Endothelial cell of umbilical vein (primary cell): ENCODE results near the gene LYZL4. TPM values are rescaled to one million over a fixed set of nuclear protein-coding genes. Genes with fewer than 3 reads are reported as not detected.

Experiments used
- BruUV-seq: library from RNA; stranded (reverse); fragments of 400-500 nt; replicated peaks from 2 replicates; lab custom pipeline; 2021; lab: Mats Ljungman, UMichigan
- CTCF ChIA-PET: fragments of 300-600, 350-600 bp; sonication (Branson Sonifier 250); formaldehyde crosslinking; loops from one replicate; lab custom pipeline; 2021; ENCODE audit warnings: antibody characterized with exemption, inconsistent platforms; lab: Charles Lee
- POLR2A ChIA-PET: fragments of 300-600, 350-600 bp; sonication (Branson Sonifier 250); formaldehyde crosslinking; loops from one replicate; lab custom pipeline; 2021; ENCODE audit warnings: antibody characterized with exemption, inconsistent platforms; lab: Charles Lee
- DNase-seq: peaks from one replicate; pipeline ENCODE4 v3.0.0-alpha.2; 2011; ENCODE audit warnings: low read depth, low spot score
- FAIRE-seq: peaks from 2 replicates; lab custom pipeline; 2011; peaks lifted over from hg19 to GRCh38; lab: Jason Lieb, UNC
- H2AFZ ChIP-seq: 2 replicates; pipeline ENCODE4 v1.6.0; 2012; ENCODE audit warnings: low read depth, low read length, control low read depth, inconsistent platforms
- H3K27ac ChIP-seq: 2 replicates; pipeline ENCODE4 v1.5.1; 2011; ENCODE audit warnings: low read depth, mild to moderate bottlenecking, control low read depth, low read length, moderate library complexity; ENCODE audit not compliant: insufficient read depth
- H3K27me3 ChIP-seq, 2 experiments: 2 replicates each; pipeline versions ENCODE4 v1.6.0 to v1.6.1; 2011; ENCODE audit warnings: low read length in 2 of 2, mixed read lengths in 1 of 2; ENCODE audit not compliant: control insufficient read depth in 2 of 2, insufficient read depth in 2 of 2
- H3K36me3 ChIP-seq, 2 experiments: 2 replicates in 1 of 2; 3 replicates in 1 of 2; pipeline ENCODE4 v1.5.1; 2011; ENCODE audit warnings: low read length in 2 of 2, mild to moderate bottlenecking in 1 of 2, moderate library complexity in 1 of 2; ENCODE audit not compliant: control insufficient read depth in 2 of 2, insufficient read depth in 2 of 2; ENCODE audit errors: extremely low read depth in 1 of 2
- H3K4me1 ChIP-seq: 3 replicates; pipeline ENCODE4 v1.5.1; 2011; ENCODE audit warnings: mild to moderate bottlenecking, low read length; ENCODE audit not compliant: control insufficient read depth, insufficient read depth; ENCODE audit errors: extremely low read depth
- H3K4me2 ChIP-seq: 2 replicates; pipeline ENCODE4 v1.6.1; 2011; ENCODE audit warnings: low read length, control low read depth, mixed read lengths; ENCODE audit not compliant: insufficient read depth
- H3K4me3 ChIP-seq, 3 experiments: fragments of 200-600 bp in 1 of 3; sonication (generic), shearing (Covaris generic) in 1 of 3; replicated peaks in 1 of 3; 2 replicates each; pipeline ENCODE4 v1.5.1; 2011 to 2016; ENCODE audit warnings: control low read depth in 3 of 3, low read length in 3 of 3, mild to moderate bottlenecking in 2 of 3, inconsistent platforms in 1 of 3, low read depth in 1 of 3, moderate library complexity in 1 of 3; ENCODE audit not compliant: insufficient read depth in 1 of 3
- H3K79me2 ChIP-seq: 2 replicates; pipeline ENCODE4 v1.6.0; 2012; ENCODE audit warnings: low read length, inconsistent platforms; ENCODE audit not compliant: control insufficient read depth, insufficient read depth
- H3K9ac ChIP-seq: replicated peaks from 2 replicates; pipeline ENCODE3; 2011; ENCODE audit warnings: low read length, control low read depth; ENCODE audit not compliant: insufficient read depth; ENCODE audit errors: extremely low read depth
- H3K9me1 ChIP-seq: replicated peaks from 3 replicates; pipeline ENCODE4 v1.6.0; 2011; ENCODE audit warnings: mild to moderate bottlenecking, low read length; ENCODE audit not compliant: control insufficient read depth, insufficient read depth; ENCODE audit errors: extremely low read depth
- H3K9me3 ChIP-seq: replicated peaks from 2 replicates; pipeline ENCODE4 v1.5.1; 2012; ENCODE audit warnings: low read length, inconsistent platforms; ENCODE audit not compliant: control insufficient read depth, insufficient read depth
- H4K20me1 ChIP-seq: replicated peaks from 2 replicates; pipeline ENCODE3; 2011; ENCODE audit warnings: mild to moderate bottlenecking, low read length; ENCODE audit not compliant: control insufficient read depth, insufficient read depth; ENCODE audit errors: extremely low read depth
- GATA2 ChIP-seq: IDR thresholded peaks from 2 replicates; pipeline ENCODE4 v1.7.0; 2011; ENCODE audit warnings: low read depth, mild to moderate bottlenecking, moderate library complexity, mixed read lengths, low read length; ENCODE audit not compliant: insufficient read length, insufficient read depth
- JUN ChIP-seq: IDR thresholded peaks from 2 replicates; pipeline ENCODE4 v1.6.1; 2011; ENCODE audit warnings: borderline replicate concordance, low read depth; ENCODE audit not compliant: insufficient read length, insufficient read depth
- POLR2AphosphoS5 ChIP-seq: IDR thresholded peaks from 2 replicates; pipeline ENCODE4 v1.6.1; 2012; ENCODE audit warnings: low read depth, mild to moderate bottlenecking, control low read depth, low read length, moderate library complexity; ENCODE audit not compliant: insufficient read depth
- dilution Hi-C: fragments of 300-500 bp; cut with MboI; formaldehyde crosslinking; loops from one replicate; pipeline ENCODE4 v1.15.0; 2019; ENCODE audit warnings: low sequenced_read_pairs; ENCODE audit not compliant: extremely low pct_ligation_motif_present
- intact Hi-C: fragments of 100-400 bp; cut with micrococcal nuclease; formaldehyde crosslinking; loops from one replicate; pipeline ENCODE4 v1.10.0; 2022
- polyA plus RNA-seq, 4 experiments: library from polyadenylated mRNA; depleted of rRNA in 3 of 4; stranded (reverse) in 3 of 4; unstranded in 1 of 4; fragments of >200 nt; gene quantifications; 2 replicates each; pipeline versions ENCODE4 v1.2.1 to v1.2.3, GENCODE V29; 2011 to 2012; ENCODE audit warnings: missing spikeins in 1 of 4
- total RNA-seq: library from RNA; stranded (reverse); gene quantifications from 2 replicates; pipeline ENCODE4 v1.2.3, GENCODE V29; 2021
- TF ChIP-seq, protein P1 (sequence below), 2 donors: IDR thresholded peaks; 1 replicate in 1 of 2; 2 replicates in 1 of 2; pipeline ENCODE4 v1.5.1; 2011; ENCODE audit warnings: low read length in 2 of 2, mild to moderate bottlenecking in 2 of 2, moderate library complexity in 2 of 2, control low read depth in 1 of 2, inconsistent platforms in 1 of 2, low read depth in 1 of 2; ENCODE audit not compliant: insufficient read depth in 1 of 2; ENCODE audit errors: extremely low read depth in 1 of 2

Gene LYZL4
- total and polyA plus RNA-seq, 2 donors (not counting 3 experiments of a cell fraction or from before 2014, with no cell fraction given): 0.41 TPM; not detected in 1

DNA sequence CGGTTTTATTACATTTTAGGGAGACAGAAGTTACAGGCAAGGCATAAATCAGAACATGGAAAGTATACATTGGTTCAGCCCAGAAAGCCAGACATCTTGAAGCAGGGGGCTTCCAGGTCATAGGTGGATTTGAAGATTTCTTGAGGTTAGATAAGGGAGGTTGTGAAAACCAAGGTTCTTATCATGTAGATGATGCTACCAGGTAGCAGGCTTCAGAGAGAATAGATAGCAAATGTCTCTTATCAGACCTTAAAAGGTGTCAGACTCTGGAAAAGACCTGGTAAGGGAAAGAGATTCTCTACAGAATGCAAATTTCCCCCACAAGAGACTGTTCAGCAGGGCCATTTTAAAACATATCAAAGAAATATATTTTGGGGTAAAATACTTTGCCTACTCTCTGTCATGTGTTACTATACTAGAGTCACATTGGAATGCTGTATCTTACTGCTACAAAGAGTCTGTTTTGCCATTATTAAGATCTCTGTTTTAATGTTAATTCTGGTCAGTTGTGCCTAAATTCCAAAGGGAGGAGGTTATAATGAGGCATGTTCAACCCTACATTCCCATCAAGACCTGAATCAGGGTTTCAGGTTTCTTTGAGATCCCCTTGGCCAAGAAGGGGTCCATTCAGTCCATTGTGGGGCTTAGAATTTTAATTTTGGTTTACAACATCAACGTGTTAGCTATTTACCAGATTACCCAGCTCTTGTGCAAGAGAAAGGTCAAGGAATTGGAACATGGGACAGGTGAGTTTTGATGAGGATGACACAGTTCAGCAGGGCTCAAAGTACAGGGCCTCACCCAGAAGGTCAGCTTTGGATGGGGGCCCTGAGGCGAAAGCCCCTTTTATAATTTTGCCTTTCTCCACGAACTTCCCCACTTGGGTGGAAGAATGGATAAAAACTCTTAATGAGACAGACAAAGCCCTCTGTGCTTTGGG lies 36.0 kb upstream of the LYZL4 start:
- no peak overlapping the region for H3K9ac ChIP-seq
- BruUV-seq: no TSS peak
- H3K27me3 ChIP-seq: no peaks in the 10 kb centered on the region
- peaks cover 4% of the 10 kb centered on the region for H3K4me1 ChIP-seq
- no peaks in the 10 kb centered on the region for H3K9me1 ChIP-seq
- H3K9me3 ChIP-seq: no peaks in the 10 kb centered on the region
- no peak overlapping the region for H3K4me2 ChIP-seq
- no peak overlapping the region for H2AFZ ChIP-seq
- intact Hi-C loops: no loop called here
- CTCF ChIA-PET: interaction anchor here (2.7 to 3.4 kb wide), 2 partner anchors 199 to 217 kb away, joined by 16 to 17 read pairs; no protein-coding TSS in a partner anchor
- no peak for FAIRE-seq
- H3K27ac ChIP-seq: no peak overlapping the region
- dilution Hi-C loops: no loop called here
- no peaks in the 10 kb centered on the region for H3K79me2 ChIP-seq
- no peaks in the 10 kb centered on the region for H4K20me1 ChIP-seq
- TF ChIP-seq GATA2 (no peak), JUN (no peak), POLR2AphosphoS5 (no peak)
- TF ChIP-seq, protein P1, sequence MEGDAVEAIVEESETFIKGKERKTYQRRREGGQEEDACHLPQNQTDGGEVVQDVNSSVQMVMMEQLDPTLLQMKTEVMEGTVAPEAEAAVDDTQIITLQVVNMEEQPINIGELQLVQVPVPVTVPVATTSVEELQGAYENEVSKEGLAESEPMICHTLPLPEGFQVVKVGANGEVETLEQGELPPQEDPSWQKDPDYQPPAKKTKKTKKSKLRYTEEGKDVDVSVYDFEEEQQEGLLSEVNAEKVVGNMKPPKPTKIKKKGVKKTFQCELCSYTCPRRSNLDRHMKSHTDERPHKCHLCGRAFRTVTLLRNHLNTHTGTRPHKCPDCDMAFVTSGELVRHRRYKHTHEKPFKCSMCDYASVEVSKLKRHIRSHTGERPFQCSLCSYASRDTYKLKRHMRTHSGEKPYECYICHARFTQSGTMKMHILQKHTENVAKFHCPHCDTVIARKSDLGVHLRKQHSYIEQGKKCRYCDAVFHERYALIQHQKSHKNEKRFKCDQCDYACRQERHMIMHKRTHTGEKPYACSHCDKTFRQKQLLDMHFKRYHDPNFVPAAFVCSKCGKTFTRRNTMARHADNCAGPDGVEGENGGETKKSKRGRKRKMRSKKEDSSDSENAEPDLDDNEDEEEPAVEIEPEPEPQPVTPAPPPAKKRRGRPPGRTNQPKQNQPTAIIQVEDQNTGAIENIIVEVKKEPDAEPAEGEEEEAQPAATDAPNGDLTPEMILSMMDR (IDR thresholded peaks at IDR 0.05; ENCODE audit: extremely low read depth in 1 of 2, insufficient read depth in 1 of 2, low read depth in 1 of 2, low read length in 2 of 2): no peak
- POLR2A ChIA-PET: no interaction called here
- H3K36me3 ChIP-seq: no peaks in the 10 kb centered on the region
- DNase-seq: no peak
- H3K4me3 ChIP-seq: no peak overlapping the region
